Measurements from ENCODE around the gene ATG2B. TPM values are rescaled to one million over a fixed set of nuclear protein-coding genes. Genes with fewer than 3 reads are reported as not detected.

The ATG2B gene
- total RNA-seq, 1 donor from 2014 or later, result 10.0 TPM

DNA sequence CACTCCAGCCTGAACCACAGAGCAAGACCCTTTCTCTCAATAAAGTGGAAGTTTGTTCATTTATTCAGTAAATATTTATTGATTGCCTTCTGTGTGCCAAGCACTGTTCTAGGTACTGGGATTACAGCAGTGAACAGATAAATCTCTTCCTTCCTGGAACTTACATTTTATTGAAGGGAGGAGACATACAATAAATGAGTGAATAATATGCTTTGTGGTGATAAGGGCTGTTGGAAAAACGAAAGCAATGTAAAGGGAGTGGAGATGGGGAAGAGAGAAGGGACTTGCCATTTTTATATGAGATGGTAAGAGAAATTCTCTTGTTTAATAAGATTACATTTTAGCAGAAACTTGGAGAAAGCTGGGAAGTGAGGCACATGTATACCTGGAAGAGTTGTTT is 1.8 kb upstream of the ATG2B start:
- intact Hi-C loops (cut with micrococcal nuclease), result no loop called here
- no peak overlapping the region for H3K4me3 ChIP-seq
- no peak for TF ChIP-seq CTCF (IDR thresholded peaks at IDR 0.05; ENCODE audit: borderline replicate concordance)
- H3K4me1 ChIP-seq, result peaks cover 50% of the 10 kb centered on the region
- DNase-seq, result no peak
- peaks cover 5% of the 10 kb centered on the region for H3K9me3 ChIP-seq (replicated peaks)
- no peaks in the 10 kb centered on the region for H3K36me3 ChIP-seq
- no peaks in the 10 kb centered on the region for H3K27me3 ChIP-seq (ENCODE audit: low read depth)
- H3K27ac ChIP-seq (replicated peaks), result no peak overlapping the region

DNA sequence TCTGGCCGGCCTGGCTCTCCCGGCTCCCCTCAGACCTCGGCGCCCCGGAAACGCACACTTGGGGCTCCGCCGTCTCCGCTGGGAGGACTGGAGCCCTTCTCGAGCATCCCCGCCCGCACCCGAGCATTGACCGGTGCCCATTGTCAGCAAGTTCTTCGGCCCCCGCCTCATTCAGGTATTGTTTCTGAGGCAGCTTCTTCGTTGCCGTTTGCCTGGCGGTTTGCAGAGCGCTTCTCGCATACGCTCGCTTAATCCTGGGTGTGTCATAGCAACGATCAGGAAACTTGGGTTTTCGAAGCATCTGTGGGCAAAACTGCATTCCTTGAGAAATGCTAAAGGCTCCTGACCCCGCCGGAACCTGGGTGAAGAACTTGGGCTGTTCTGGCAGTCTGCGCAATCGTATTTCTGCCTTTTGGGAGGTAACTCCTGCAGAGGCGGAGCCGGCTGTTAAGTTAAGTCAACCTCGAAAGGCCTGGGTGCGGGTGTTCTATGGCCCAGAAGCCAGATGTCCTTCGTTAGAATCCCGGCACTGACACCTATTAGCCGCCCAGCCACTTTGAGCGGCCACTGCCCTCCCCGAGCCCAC is 703 bp upstream of the ATG2B start:
- Histone ChIP-seq H3K36me3 (no peaks in the 10 kb centered on the region), H3K9me3 (replicated peaks) (no peaks in the 10 kb centered on the region), H3K27me3 (ENCODE audit: low read depth) (no peaks in the 10 kb centered on the region), H3K4me1 (peaks cover 52% of the 10 kb centered on the region), H3K27ac (replicated peaks) (peak overlapping the region; percentile 92), H3K4me3 (peak overlapping the region; percentile 90)
- intact Hi-C loops (cut with micrococcal nuclease), result no loop called here
- no peak for DNase-seq
- no peak for TF ChIP-seq CTCF (IDR thresholded peaks at IDR 0.05; ENCODE audit: borderline replicate concordance)

DNA sequence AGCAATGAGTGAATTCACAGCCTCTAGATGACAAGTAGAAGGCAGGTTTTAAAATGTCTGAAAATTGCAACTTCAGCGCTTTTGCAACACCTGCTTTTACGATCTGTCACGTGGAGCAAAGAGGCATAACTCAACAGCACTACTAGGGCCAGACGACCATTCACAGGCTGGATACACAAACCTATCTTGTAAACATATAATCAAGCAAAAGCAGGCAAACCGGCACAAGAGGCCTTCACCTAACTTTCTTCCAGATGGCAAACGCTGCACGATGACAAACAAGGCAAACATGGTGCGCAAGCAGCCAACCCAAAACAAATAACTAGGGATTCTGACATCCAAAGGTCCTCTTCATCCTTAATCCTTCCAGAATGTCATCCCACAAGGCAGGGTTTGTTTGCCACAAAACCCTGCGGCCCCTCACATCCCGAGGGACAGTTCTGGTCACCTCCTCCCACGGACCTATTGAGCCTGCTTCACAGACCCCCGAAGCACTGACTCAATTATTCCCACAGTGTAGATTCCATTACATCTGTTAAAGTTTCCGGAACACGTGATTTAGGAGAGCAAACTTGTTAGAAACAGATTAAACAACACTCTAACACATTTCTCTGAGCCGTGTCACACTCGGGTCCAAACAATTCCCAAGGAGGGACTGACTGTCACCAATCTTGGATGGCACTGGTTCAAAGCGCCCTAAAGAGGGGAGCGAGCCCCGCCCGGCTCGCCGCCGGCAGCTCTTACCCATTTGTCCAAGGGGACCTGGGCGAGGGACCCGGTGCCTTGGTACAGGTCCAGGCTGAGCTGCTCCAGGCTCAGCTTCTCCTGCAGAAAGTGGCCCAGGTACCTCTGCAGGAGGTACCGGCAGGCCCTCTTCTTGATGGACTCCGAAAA is 823 bp downstream of the ATG2B start:
- intact Hi-C loops (cut with micrococcal nuclease), result no loop called here
- peak overlapping the region; percentile 90 for H3K4me3 ChIP-seq
- no peak for DNase-seq
- peak overlapping the region; percentile 92 for H3K27ac ChIP-seq (replicated peaks)
- no peaks in the 10 kb centered on the region for H3K36me3 ChIP-seq
- H3K27me3 ChIP-seq (ENCODE audit: low read depth), result no peaks in the 10 kb centered on the region
- TF ChIP-seq CTCF (IDR thresholded peaks at IDR 0.05; ENCODE audit: borderline replicate concordance), result no peak
- H3K9me3 ChIP-seq (replicated peaks), result no peaks in the 10 kb centered on the region
- peaks cover 52% of the 10 kb centered on the region for H3K4me1 ChIP-seq

GRCh38 chr14:96359959-96360358 is 3.2 kb downstream of the ATG2B start:
- no peak overlapping the region for H3K4me3 ChIP-seq
- no peaks in the 10 kb centered on the region for H3K36me3 ChIP-seq
- H3K4me1 ChIP-seq, result peaks cover 50% of the 10 kb centered on the region
- intact Hi-C loops (cut with micrococcal nuclease), result no loop called here
- H3K27me3 ChIP-seq (ENCODE audit: low read depth), result no peaks in the 10 kb centered on the region
- DNase-seq, result no peak
- no peak for TF ChIP-seq CTCF (IDR thresholded peaks at IDR 0.05; ENCODE audit: borderline replicate concordance)
- H3K27ac ChIP-seq (replicated peaks), result no peak overlapping the region
- H3K9me3 ChIP-seq (replicated peaks), result no peaks in the 10 kb centered on the region

GRCh38 chr14:96357216-96357615 is 5.9 kb downstream of the ATG2B start:
- intact Hi-C loops (cut with micrococcal nuclease), result no loop called here
- peak; percentile 8 for TF ChIP-seq CTCF (IDR thresholded peaks at IDR 0.05; ENCODE audit: borderline replicate concordance)
- H3K9me3 ChIP-seq (replicated peaks), result no peaks in the 10 kb centered on the region
- no peaks in the 10 kb centered on the region for H3K27me3 ChIP-seq (ENCODE audit: low read depth)
- H3K4me1 ChIP-seq, result peaks cover 30% of the 10 kb centered on the region
- DNase-seq, result no peak
- H3K27ac ChIP-seq (replicated peaks), result no peak overlapping the region
- no peak overlapping the region for H3K4me3 ChIP-seq
- H3K36me3 ChIP-seq, result no peaks in the 10 kb centered on the region

All from left ventricle myocardium inferior (tissue), 1 donor.